ENCODE data around the gene ARL16. TPM values are rescaled to one million over a fixed set of nuclear protein-coding genes. Genes with fewer than 3 reads are reported as not detected.
"Not testable (repeated sequence)": the region's sequence is repeated elsewhere in the genome, so short reads cannot be mapped to it uniquely, and the experiment has no call there.

ARL16 gene
- polyA plus RNA-seq, 3 donors, result 26.8 to 44.4 (median 41.1) TPM

DNA sequence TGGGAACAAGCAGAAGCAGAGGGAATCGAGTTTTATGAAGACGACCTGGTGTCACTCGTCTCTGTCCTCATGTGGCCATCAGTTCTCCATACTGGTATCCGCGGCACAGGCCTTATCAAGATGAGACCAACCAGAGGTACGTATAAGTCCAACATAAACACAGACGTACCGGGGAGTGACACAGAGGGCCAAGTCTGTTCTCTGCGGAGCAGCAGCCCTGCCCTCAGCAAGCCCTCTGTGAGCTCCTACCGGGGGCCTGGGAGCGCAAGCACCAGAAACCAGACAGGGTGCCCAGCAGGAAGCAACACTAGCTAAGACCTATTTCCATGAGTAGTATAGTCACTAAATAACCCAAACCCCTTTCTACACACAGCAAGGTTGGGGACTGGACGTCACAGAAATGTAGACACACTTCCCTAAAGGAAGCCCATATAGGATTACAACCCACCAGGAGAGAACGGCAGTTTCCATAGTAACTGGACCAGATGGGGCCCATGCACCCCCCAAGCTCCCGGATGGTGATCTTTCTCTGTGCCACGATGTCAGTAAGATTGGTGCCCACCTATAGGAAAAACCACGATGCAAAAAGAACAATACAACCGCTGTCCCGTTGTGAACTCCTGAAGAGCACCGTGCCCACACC lies 911 bp downstream of the ARL16 start:
- 32 to 41% (median 35%) methylated on average over 19 of the region's 19 CpGs for WGBS, 3 donors
- no peak overlapping the region for H3K27ac ChIP-seq (ENCODE audit: low read depth, low read length)

- WGBS, 3 donors, result 57 to 80% (median 79%) methylated on average over 17 of the region's 17 CpGs
- H3K27ac ChIP-seq (ENCODE audit: low read depth, low read length), result no peak overlapping the region
Measured at GRCh38 chr17:81681672-81682071, 1.9 kb downstream of the ARL16 start.

- no peak overlapping the region for H3K27ac ChIP-seq (ENCODE audit: low read depth, low read length)
- WGBS, 3 donors, result 81 to 86% (median 84%) methylated on average over 11 of the region's 11 CpGs
Measured at GRCh38 chr17:81680150-81680549, 3.4 kb downstream of the ARL16 start.

GRCh38 chr17:81676906-81677305 lies 6.7 kb downstream of the ARL16 start:
- WGBS, 3 donors, result 80 to 93% (median 92%) methylated on average over 17 of the region's 17 CpGs
- no peak overlapping the region for H3K27ac ChIP-seq (ENCODE audit: low read depth, low read length)

DNA sequence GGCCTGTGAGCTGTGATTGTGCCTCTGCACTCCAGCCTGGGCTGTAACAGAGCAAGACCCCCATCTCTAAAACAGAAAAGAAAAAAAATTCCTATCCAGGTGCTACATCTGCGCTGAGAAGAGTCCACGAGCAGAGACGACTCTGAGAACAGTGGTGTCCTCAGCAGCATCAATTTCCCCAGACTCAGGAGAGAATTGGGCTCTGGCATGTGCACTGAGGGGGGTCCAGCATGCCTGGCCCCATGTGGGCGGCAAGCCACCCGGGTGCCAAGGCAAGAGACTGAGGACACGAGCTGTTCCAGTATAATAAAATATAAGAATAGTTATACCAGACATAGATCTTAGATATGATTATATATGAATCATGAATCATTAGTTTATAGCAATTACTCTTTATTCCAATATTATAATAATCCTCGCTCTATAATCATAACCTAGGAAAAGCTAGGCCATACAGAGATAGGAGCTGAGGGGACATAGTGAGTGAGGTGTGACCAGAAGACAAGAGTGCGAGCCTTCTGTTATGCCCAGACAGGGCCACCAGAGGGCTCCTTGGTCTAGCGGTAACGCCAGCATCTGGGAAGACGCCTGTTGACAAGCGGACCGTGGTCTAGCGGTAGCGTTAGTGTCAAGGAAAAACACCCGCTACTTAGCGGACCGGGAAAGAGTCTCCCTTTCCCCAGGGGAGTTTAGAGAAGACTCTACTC lies 7.9 kb downstream of the ARL16 start:
- not testable (repeated sequence) for H3K27ac ChIP-seq (ENCODE audit: low read depth, low read length)
- 34 to 46% (median 40%) methylated on average over 18 of the region's 18 CpGs for WGBS, 3 donors

DNA sequence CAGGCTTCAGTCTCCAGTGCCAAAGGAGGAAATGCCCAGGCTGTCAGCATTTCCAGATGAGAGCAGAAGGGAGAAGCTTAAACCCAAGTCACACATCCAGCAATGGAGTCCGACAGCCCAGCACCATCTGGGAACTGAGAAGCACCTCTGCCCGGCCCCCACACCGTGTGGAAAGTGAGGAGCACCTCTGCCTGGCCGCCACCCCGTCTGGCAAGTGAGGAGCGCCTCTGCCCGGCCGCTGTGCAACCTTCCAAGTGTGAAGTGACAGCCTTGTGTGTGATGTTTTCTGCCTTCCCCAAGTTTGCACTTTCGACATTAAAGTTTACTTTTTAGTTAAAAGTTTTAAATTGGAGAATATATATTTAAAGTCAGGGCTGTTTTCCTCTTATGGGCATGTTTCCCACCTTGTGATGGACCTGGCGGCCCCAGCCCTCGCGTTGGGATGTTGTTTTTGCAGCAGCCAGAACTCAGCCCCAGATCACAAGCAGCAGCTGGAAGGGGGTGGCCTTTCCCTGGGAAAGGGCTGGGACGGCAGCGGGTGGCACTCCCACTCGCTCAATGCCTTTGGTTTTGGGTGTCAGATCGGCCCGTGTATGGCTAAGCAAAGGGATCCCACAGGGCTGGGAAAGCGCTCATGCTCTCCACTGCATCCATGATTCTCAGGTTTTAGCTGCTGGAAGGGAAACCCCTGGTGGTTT lies 9.9 kb downstream of the ARL16 start:
- WGBS, 3 donors, result 83 to 85% (median 84%) methylated on average over 18 of the region's 18 CpGs
- no peak overlapping the region for H3K27ac ChIP-seq (ENCODE audit: low read depth, low read length)

- WGBS, 3 donors, result 92 to 95% (median 93%) methylated on average over 13 to 16 of the region's 16 CpGs
- H3K27ac ChIP-seq (ENCODE audit: low read depth, low read length), result no peak overlapping the region
Measured at GRCh38 chr17:81672954-81673353, 10.6 kb downstream of the ARL16 start.

- H3K27ac ChIP-seq (ENCODE audit: low read depth, low read length), result no peak overlapping the region
- 78 to 89% (median 84%) methylated on average over 18 of the region's 18 CpGs for WGBS, 3 donors
Measured at GRCh38 chr17:81672504-81672903, 11.1 kb downstream of the ARL16 start.

- no peak overlapping the region for H3K27ac ChIP-seq (ENCODE audit: low read depth, low read length)
- 82 to 84% (median 84%) methylated on average over 18 of the region's 18 CpGs for WGBS, 3 donors
Measured at GRCh38 chr17:81667754-81668153, 15.8 kb downstream of the ARL16 start.

- peak within 1 kb of the TSS; percentile 29 for H3K27ac ChIP-seq (ENCODE audit: low read depth, low read length)
- WGBS, 3 donors, result 0 to 1% (median 0%) methylated on average over 88 to 96 of the region's 96 CpGs
Measured at GRCh38 chr17:81666342-81667191, 17.0 kb downstream of the ARL16 start, which contains the start of the genes CCDC137 and OXLD1. Gene CCDC137 (plus strand): TSS chr17:81666737. CDS start chr17:81666767, 30 bp downstream. Gene OXLD1 (minus strand): TSS chr17:81666605. CDS start chr17:81666577, 28 bp downstream.

DNA sequence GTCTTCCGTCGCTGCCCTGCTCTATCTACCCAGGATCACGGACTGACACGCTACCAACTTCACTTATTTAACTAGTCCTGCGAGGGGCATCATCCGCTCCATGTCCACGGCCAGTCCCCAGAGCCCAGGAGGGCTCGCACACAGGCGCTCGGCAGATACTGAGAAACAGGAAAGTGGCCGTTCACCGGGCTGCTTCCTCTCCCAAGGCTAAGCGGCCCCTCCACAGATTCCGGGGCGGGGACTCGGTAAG lies 17.6 kb downstream of the ARL16 start:
- H3K27ac ChIP-seq (ENCODE audit: low read depth, low read length), result peak overlapping the region; percentile 29
- WGBS, 3 donors, result 0 to 1% (median 0%) methylated on average over 16 of the region's 16 CpGs

DNA sequence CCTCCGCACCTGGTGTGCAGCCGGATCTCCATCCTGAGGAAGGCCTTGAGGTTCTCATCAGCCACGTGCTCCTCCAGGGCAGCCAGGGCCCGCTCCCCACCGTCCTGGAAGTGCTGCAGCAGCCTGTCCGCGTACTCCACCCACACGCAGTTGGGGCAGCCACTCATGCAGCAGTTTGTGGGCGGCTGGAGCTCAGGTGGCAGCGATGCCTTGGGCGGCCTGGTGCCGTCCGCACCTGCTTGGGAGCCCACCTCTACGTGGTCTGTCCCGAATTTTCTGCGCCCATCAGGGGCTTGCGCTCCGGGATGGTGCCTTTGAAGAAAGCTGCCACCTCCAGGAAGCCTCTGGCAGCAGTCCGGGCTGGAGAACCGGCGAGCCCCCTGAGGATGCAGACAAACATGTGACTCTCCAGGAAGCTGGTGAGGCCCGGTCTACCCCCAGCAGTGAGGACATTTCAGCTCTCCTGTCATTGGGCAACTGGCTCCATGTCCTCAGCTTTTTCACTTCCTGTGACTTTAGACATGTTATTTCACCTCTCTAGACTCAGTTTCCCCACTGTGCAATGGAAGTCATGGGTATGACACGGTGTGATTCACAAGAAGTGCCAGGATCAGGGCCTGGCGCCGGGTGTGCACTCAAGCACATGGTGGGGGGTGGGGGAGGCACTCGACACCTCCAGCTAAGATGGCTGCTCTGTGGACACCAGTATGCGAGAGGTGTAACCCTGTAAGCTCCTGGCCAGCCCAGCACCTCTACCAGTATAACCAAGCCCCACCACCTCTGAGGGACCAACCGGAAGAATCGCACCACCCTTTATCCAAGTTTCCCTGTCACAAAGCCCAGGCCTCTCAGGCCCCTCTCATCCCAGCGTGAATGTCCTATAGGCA lies 18.1 kb downstream of the ARL16 start:
- 53 to 64% (median 57%) methylated on average over 30 of the region's 30 CpGs for WGBS, 3 donors
- H3K27ac ChIP-seq (ENCODE audit: low read depth, low read length), result no peak overlapping the region

DNA sequence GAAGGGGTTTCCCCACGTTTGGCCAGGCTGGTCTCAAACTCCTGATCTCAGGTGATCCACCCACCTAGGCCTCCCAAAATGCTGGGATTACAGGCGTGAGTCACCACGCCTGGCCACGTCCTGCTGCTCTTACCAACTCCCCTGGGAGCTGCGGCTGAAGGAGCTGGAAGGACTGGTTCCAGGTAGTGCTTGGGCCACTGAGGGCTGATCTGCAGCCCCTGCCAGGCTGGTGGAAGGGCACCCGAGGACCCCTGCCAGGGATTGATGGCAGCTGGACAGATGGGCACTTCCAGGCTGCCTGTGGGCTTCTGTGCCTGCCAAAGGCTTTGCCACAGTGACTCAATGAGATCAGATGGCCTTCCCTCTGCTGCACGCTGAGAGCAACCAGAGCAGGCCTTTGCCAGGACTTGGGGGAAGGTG lies 19.5 kb downstream of the ARL16 start:
- H3K27ac ChIP-seq (ENCODE audit: low read depth, low read length), result no peak overlapping the region
- 72 to 85% (median 78%) methylated on average over 7 of the region's 7 CpGs for WGBS, 3 donors

- H3K27ac ChIP-seq (ENCODE audit: low read depth, low read length), result no peak overlapping the region
- WGBS, 3 donors, result 94 to 98% (median 97%) methylated on average over 4 of the region's 4 CpGs
Measured at GRCh38 chr17:81662002-81662401, 21.6 kb downstream of the ARL16 start.

DNA sequence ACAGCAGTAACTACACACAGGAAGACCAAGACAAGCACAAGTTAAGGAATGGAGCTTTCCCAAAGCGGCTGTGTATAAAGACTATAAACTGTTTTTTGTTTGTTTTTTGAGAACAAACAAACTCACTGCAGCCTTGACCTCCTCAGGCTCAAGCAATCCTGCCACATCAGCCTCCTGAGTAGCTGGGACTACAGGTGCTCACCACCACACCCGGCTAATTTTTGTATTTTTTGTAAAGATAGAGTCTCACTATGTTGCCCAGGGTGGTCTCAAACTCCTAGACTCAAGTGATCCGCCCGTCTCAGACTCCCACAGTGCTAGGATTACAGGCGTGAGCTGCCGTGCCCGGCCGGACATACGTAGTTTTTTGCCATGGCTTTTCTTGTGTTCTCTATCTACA lies 23.2 kb downstream of the ARL16 start:
- WGBS, 3 donors, result 89 to 96% (median 92%) methylated on average over 9 of the region's 9 CpGs
- no peak overlapping the region for H3K27ac ChIP-seq (ENCODE audit: low read depth, low read length)

DNA sequence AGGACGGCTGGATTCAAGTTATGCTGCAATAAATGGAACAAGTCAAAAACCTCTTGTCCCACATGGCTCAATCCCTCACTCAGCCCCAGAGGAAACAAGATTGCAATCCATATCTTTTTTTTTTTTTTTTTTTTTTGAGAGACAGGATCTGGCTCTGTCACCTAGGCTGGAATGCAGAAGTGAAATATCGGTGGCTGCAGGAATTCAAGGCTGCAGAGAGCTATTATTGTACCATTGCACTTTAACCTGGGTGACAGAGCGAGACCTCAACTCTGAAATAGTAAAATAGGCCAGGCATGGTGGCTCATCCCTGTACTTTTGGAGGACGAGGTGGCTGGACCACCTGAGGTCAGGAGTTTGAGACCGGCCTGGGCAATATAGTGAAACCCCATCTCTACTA lies 24.6 kb downstream of the ARL16 start:
- 44 to 76% (median 69%) methylated on average over 5 of the region's 5 CpGs for WGBS, 3 donors
- H3K27ac ChIP-seq (ENCODE audit: low read depth, low read length), result no peak overlapping the region

DNA sequence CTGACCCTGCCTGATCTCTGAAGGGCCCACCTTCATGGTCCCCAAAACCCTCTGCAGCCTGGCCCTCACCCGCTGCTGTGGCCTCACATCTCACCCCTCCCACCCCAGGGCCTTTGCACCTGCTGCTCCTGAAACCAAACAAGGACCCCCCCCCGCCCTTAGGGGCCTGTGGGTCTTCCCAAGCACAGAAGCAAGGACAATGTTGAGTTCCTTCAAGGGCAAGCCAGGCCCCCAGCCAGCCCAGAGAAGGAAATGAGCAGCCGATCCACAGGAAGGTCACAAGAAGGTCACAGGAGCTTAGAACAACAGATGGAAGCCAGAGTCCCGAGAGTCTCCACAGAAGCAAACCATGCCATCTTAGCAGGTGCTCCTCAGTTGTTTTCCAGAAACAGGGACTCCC lies 26.8 kb downstream of the ARL16 start:
- no peak overlapping the region for H3K27ac ChIP-seq (ENCODE audit: low read depth, low read length)
- WGBS, 3 donors, result 50 to 75% (median 60%) methylated on average over 4 of the region's 4 CpGs

All from adipose tissue (tissue), 3 donors.